A673 (cell line): ENCODE data around the gene DMD.

ENCODE experiments used
- CTCF ChIP-seq: fragments of 300-800, 200-600 bp; sonication (generic); conservative IDR thresholded peaks from 2 replicates; pipeline ENCODE4 v1.5.1; 2017; ENCODE audit warnings: low read depth, mild to moderate bottlenecking, antibody characterized with exemption, low read length, moderate library complexity, mixed read lengths
- EZH2 ChIP-seq: fragments of 200-600 bp; sonication (generic); IDR thresholded peaks from 2 replicates; pipeline ENCODE4 v1.6.1; 2017; ENCODE audit warnings: borderline replicate concordance, low read depth, mild to moderate bottlenecking, mixed read lengths, antibody characterized with exemption, low read length; ENCODE audit not compliant: poor library complexity, severe bottlenecking

- TF ChIP-seq CTCF (no peak), EZH2 (no peak)
Measured at GRCh38 chrX:31314921-31315320, 1896.4 kb downstream of the DMD start.
